GM18502 (cell line): ENCODE results near the gene MOGAT1.
A peak's percentile ranks its signal among the peaks of the same experiment; 100 is the strongest.
"Not testable (repeated sequence)": the region's sequence is repeated elsewhere in the genome, so short reads cannot be mapped to it uniquely, and the experiment has no call there.

Experiments
- ATAC-seq: cut with Tn5 transposase; IDR thresholded peaks from one replicate; pipeline ENCODE4 v1.9.1; 2021; ENCODE audit warnings: mild to moderate bottlenecking; ENCODE audit not compliant: unreplicated experiment, poor library complexity

MOGAT1 gene

GRCh38 chr2:222708274-222708710, 36.8 kb downstream of the MOGAT1 start:
- ATAC-seq: peak; percentile 54

- ATAC-seq: peak; percentile 58
These were observed 37.9 kb downstream of the MOGAT1 start for GRCh38 chr2:222709191-222709891.

GRCh38 chr2:222710736-222711135, 39.3 kb downstream of the MOGAT1 start:
- no peak for ATAC-seq

- ATAC-seq: no peak
These were observed 40.0 kb downstream of the MOGAT1 start for GRCh38 chr2:222711315-222711940.

- ATAC-seq: no peak
These were observed 41.5 kb downstream of the MOGAT1 start for GRCh38 chr2:222713002-222713401.

GRCh38 chr2:222714361-222715241, 43.1 kb downstream of the MOGAT1 start:
- ATAC-seq: no peak

- no peak for ATAC-seq
These were observed 44.3 kb downstream of the MOGAT1 start for GRCh38 chr2:222715742-222716141.

- not testable (repeated sequence) for ATAC-seq
These were observed 48.3 kb downstream of the MOGAT1 start for GRCh38 chr2:222719787-222720186.

GRCh38 chr2:222721597-222721996, 50.1 kb downstream of the MOGAT1 start:
- ATAC-seq: not testable (repeated sequence)

GRCh38 chr2:222722327-222722946, 51.0 kb downstream of the MOGAT1 start:
- peak; percentile 99 for ATAC-seq

GRCh38 chr2:222724208-222724607, 52.8 kb downstream of the MOGAT1 start:
- ATAC-seq: no peak

- ATAC-seq: no peak
These were observed 57.2 kb downstream of the MOGAT1 start for GRCh38 chr2:222728621-222729020.

GRCh38 chr2:222730366-222730999, 59.0 kb downstream of the MOGAT1 start:
- peak; percentile 67 for ATAC-seq

GRCh38 chr2:222731201-222731621, 59.8 kb downstream of the MOGAT1 start:
- no peak for ATAC-seq

GRCh38 chr2:222732489-222733178, 61.2 kb downstream of the MOGAT1 start:
- no peak for ATAC-seq

- no peak for ATAC-seq
These were observed 62.0 kb downstream of the MOGAT1 start for GRCh38 chr2:222733470-222733845.

- ATAC-seq: no peak
These were observed 62.6 kb downstream of the MOGAT1 start for GRCh38 chr2:222733846-222734702.

- ATAC-seq: peak; percentile 81
These were observed 63.2 kb downstream of the MOGAT1 start for GRCh38 chr2:222734703-222735014.

GRCh38 chr2:222736301-222736700, 64.8 kb downstream of the MOGAT1 start:
- no peak for ATAC-seq
